Duodenal mucosa (tissue), 2 donors: Measurements from ENCODE around the gene PRKG1.
"Not testable (repeated sequence)": the region's sequence is repeated elsewhere in the genome, so short reads cannot be mapped to it uniquely, and the experiment has no call there.

ENCODE experiments used
- H3K27ac ChIP-seq: one replicate; pipeline ENCODE4 v1.7.0; 2013; ENCODE audit warnings: low read depth, low read length
- H3K27me3 ChIP-seq, 2 donors: one replicate each; pipeline ENCODE4 v1.7.0; 2013; ENCODE audit warnings: low read length in 2 of 2, control low read depth in 1 of 2; ENCODE audit not compliant: insufficient read depth in 2 of 2, control insufficient read depth in 1 of 2
- H3K36me3 ChIP-seq, 2 donors: one replicate each; pipeline ENCODE4 v1.7.0; 2013; ENCODE audit warnings: low read length in 2 of 2, control low read depth in 1 of 2; ENCODE audit not compliant: insufficient read depth in 2 of 2, control insufficient read depth in 1 of 2
- H3K4me1 ChIP-seq, 2 donors: one replicate each; pipeline ENCODE4 v1.7.0; 2013; ENCODE audit warnings: low read length in 2 of 2, control low read depth in 1 of 2; ENCODE audit not compliant: insufficient read depth in 2 of 2, control insufficient read depth in 1 of 2
- H3K4me3 ChIP-seq, 2 donors: one replicate each; pipeline ENCODE4 v1.7.0; 2013; ENCODE audit warnings: low read length in 2 of 2, low read depth in 1 of 2
- H3K9ac ChIP-seq, 2 donors: one replicate each; pipeline ENCODE4 v1.7.0; 2013; ENCODE audit warnings: low read length in 2 of 2, low read depth in 1 of 2
- H3K9me3 ChIP-seq, 2 donors: one replicate each; pipeline ENCODE4 v1.7.0; 2013; ENCODE audit warnings: low read length in 2 of 2, control low read depth in 1 of 2; ENCODE audit not compliant: control insufficient read depth in 1 of 2

Gene PRKG1

GRCh38 chr10:51281387-51281786 is 207.1 kb downstream of the PRKG1 start:
- H3K27ac ChIP-seq, result not testable (repeated sequence)

GRCh38 chr10:51285601-51286000 is 211.3 kb downstream of the PRKG1 start:
- no peaks in the 10 kb centered on the region for H3K9me3 ChIP-seq
- H3K4me1 ChIP-seq, result no peaks in the 10 kb centered on the region
- H3K27me3 ChIP-seq, result no peaks in the 10 kb centered on the region
- no peak overlapping the region for H3K27ac ChIP-seq
- H3K9ac ChIP-seq, result no peak overlapping the region
- H3K36me3 ChIP-seq, result no peaks in the 10 kb centered on the region
- no peak overlapping the region for H3K4me3 ChIP-seq

More at GRCh38 chr10:51281387-51281786, 207.1 kb downstream of the PRKG1 start:
- not testable (repeated sequence) for H3K9ac ChIP-seq, H3K4me1 ChIP-seq, H3K9me3 ChIP-seq, H3K27me3 ChIP-seq, H3K36me3 ChIP-seq, H3K4me3 ChIP-seq

GRCh38 chr10:51288511-51288910 is 214.2 kb downstream of the PRKG1 start:
- no peaks in the 10 kb centered on the region for H3K27me3 ChIP-seq
- H3K27ac ChIP-seq, result no peak overlapping the region
- H3K36me3 ChIP-seq, result no peaks in the 10 kb centered on the region
- H3K9me3 ChIP-seq, result no peaks in the 10 kb centered on the region
- no peak overlapping the region for H3K4me3 ChIP-seq
- no peaks in the 10 kb centered on the region for H3K4me1 ChIP-seq
- H3K9ac ChIP-seq, result no peak overlapping the region

GRCh38 chr10:51289519-51289918 is 215.2 kb downstream of the PRKG1 start:
- Histone ChIP-seq H3K27ac (no peak overlapping the region), H3K9me3 (no peaks in the 10 kb centered on the region), H3K4me1 (no peaks in the 10 kb centered on the region), H3K4me3 (no peak overlapping the region), H3K36me3 (no peaks in the 10 kb centered on the region), H3K27me3 (no peaks in the 10 kb centered on the region), H3K9ac (no peak overlapping the region)

GRCh38 chr10:51291961-51292360 is 217.7 kb downstream of the PRKG1 start:
- Histone ChIP-seq H3K4me1 (no peaks in the 10 kb centered on the region), H3K9ac (no peak overlapping the region), H3K36me3 (no peaks in the 10 kb centered on the region), H3K27me3 (no peaks in the 10 kb centered on the region), H3K9me3 (no peaks in the 10 kb centered on the region), H3K27ac (no peak overlapping the region), H3K4me3 (no peak overlapping the region)

GRCh38 chr10:51297438-51297837 is 223.2 kb downstream of the PRKG1 start:
- no peak overlapping the region for H3K9ac ChIP-seq
- no peaks in the 10 kb centered on the region for H3K9me3 ChIP-seq
- H3K4me3 ChIP-seq, result no peak overlapping the region
- H3K4me1 ChIP-seq, result no peaks in the 10 kb centered on the region
- H3K27me3 ChIP-seq, result no peaks in the 10 kb centered on the region
- H3K27ac ChIP-seq, result no peak overlapping the region
- no peaks in the 10 kb centered on the region for H3K36me3 ChIP-seq

- Histone ChIP-seq H3K27me3 (no peaks in the 10 kb centered on the region), H3K4me1 (no peaks in the 10 kb centered on the region), H3K4me3 (no peak overlapping the region), H3K9me3 (no peaks in the 10 kb centered on the region), H3K9ac (no peak overlapping the region), H3K27ac (no peak overlapping the region), H3K36me3 (no peaks in the 10 kb centered on the region)
Observed at GRCh38 chr10:51300617-51301304, 226.5 kb downstream of the PRKG1 start.

GRCh38 chr10:51301644-51302043 is 227.4 kb downstream of the PRKG1 start:
- Histone ChIP-seq H3K4me3 (no peak overlapping the region), H3K9me3 (no peaks in the 10 kb centered on the region), H3K9ac (no peak overlapping the region), H3K36me3 (no peaks in the 10 kb centered on the region), H3K27ac (no peak overlapping the region), H3K4me1 (no peaks in the 10 kb centered on the region), H3K27me3 (no peaks in the 10 kb centered on the region)

GRCh38 chr10:51302316-51302715 is 228.0 kb downstream of the PRKG1 start:
- Histone ChIP-seq H3K4me1 (no peaks in the 10 kb centered on the region), H3K36me3 (no peaks in the 10 kb centered on the region), H3K9ac (no peak overlapping the region), H3K4me3 (no peak overlapping the region), H3K27me3 (no peaks in the 10 kb centered on the region), H3K9me3 (no peaks in the 10 kb centered on the region), H3K27ac (no peak overlapping the region)

- Histone ChIP-seq H3K9ac (no peak overlapping the region), H3K27me3 (no peaks in the 10 kb centered on the region), H3K9me3 (no peaks in the 10 kb centered on the region), H3K36me3 (no peaks in the 10 kb centered on the region), H3K27ac (no peak overlapping the region), H3K4me3 (no peak overlapping the region), H3K4me1 (peaks cover 0 to 9% of the 10 kb centered on the region in 2 donors)
Observed at GRCh38 chr10:51308116-51308515, 233.8 kb downstream of the PRKG1 start.

GRCh38 chr10:51311228-51311627 is 236.9 kb downstream of the PRKG1 start:
- H3K27me3 ChIP-seq, result no peaks in the 10 kb centered on the region
- H3K36me3 ChIP-seq, result no peaks in the 10 kb centered on the region
- H3K9ac ChIP-seq, result no peak overlapping the region
- H3K9me3 ChIP-seq, result no peaks in the 10 kb centered on the region
- H3K4me1 ChIP-seq, result peaks cover 0 to 14% of the 10 kb centered on the region in 2 donors
- H3K27ac ChIP-seq, result no peak overlapping the region
- H3K4me3 ChIP-seq, result no peak overlapping the region
